HepG2 (cell line): ENCODE data around the gene AMBRA1. TPM values are rescaled to one million over a fixed set of nuclear protein-coding genes. Genes with fewer than 3 reads are reported as not detected.

Experiments
- DDIT3 ChIP-seq: sonication (generic); formaldehyde crosslinking; IDR thresholded peaks from 2 replicates; pipeline ENCODE4 v1.4.0; 2020; ENCODE audit warnings: mild to moderate bottlenecking, missing genetic modification reagents
- DMAP1 ChIP-seq: IDR thresholded peaks from 2 replicates; pipeline ENCODE4 v1.6.1; 2016
- DMTF1 ChIP-seq: sonication (generic); formaldehyde crosslinking; IDR thresholded peaks from 2 replicates; pipeline ENCODE4 v1.4.0; 2020; ENCODE audit warnings: mild to moderate bottlenecking, missing genetic modification reagents
- DPF2 ChIP-seq: sonication (generic); formaldehyde crosslinking; IDR thresholded peaks from 2 replicates; pipeline ENCODE4 v1.4.0; 2020; ENCODE audit warnings: mild to moderate bottlenecking, low read depth, missing genetic modification reagents, borderline replicate concordance
- E2F1 ChIP-seq: sonication (generic); formaldehyde crosslinking; IDR thresholded peaks from 2 replicates; pipeline ENCODE4 v1.5.0; 2020; ENCODE audit warnings: missing genetic modification reagents
- ELK4 ChIP-seq: sonication (generic); formaldehyde crosslinking; IDR thresholded peaks from 2 replicates; pipeline ENCODE4 v1.9.0; 2021; ENCODE audit warnings: missing genetic modification reagents, borderline replicate concordance
- GLI4 ChIP-seq: sonication (generic); formaldehyde crosslinking; IDR thresholded peaks from 2 replicates; pipeline ENCODE4 v1.5.1; 2020; ENCODE audit warnings: missing genetic modification reagents, mild to moderate bottlenecking, moderate library complexity, borderline replicate concordance
- HNF4A ChIP-seq: sonication (generic); formaldehyde crosslinking; IDR thresholded peaks from 2 replicates; pipeline ENCODE4 v1.4.0; 2020; ENCODE audit warnings: missing genetic modification reagents
- MTA1 ChIP-seq: sonication (generic); formaldehyde crosslinking; IDR thresholded peaks from 2 replicates; pipeline ENCODE4 v1.4.0; 2020; ENCODE audit warnings: missing genetic modification reagents, mild to moderate bottlenecking, borderline replicate concordance
- MTA3 ChIP-seq: sonication (generic); formaldehyde crosslinking; IDR thresholded peaks from 2 replicates; pipeline ENCODE4 v1.4.0; 2020; ENCODE audit warnings: missing genetic modification reagents
- MYC ChIP-seq: sonication (generic); formaldehyde crosslinking; IDR thresholded peaks from 2 replicates; pipeline ENCODE4 v1.9.0; 2021; ENCODE audit warnings: missing genetic modification reagents, borderline replicate concordance
- NCOA1 ChIP-seq: sonication (generic); formaldehyde crosslinking; IDR thresholded peaks from 2 replicates; pipeline ENCODE4 v1.9.0; 2021; ENCODE audit warnings: missing genetic modification reagents
- PAX8 ChIP-seq: sonication (generic); formaldehyde crosslinking; IDR thresholded peaks from 2 replicates; pipeline ENCODE4 v1.8.0; 2022; ENCODE audit warnings: mild to moderate bottlenecking, missing genetic modification reagents, borderline replicate concordance
- RARA ChIP-seq: IDR thresholded peaks from 2 replicates; pipeline ENCODE4 v1.6.1; 2016; ENCODE audit warnings: missing genetic modification reagents, missing compliant biosample characterization
- RORA ChIP-seq: sonication (generic); formaldehyde crosslinking; IDR thresholded peaks from 2 replicates; pipeline ENCODE4 v1.5.0; 2020; ENCODE audit warnings: mild to moderate bottlenecking, missing genetic modification reagents, moderate library complexity
- SCMH1 ChIP-seq: sonication (generic); formaldehyde crosslinking; IDR thresholded peaks from 2 replicates; pipeline ENCODE4 v1.9.0; 2021; ENCODE audit warnings: missing genetic modification reagents, mild to moderate bottlenecking, borderline replicate concordance
- TARDBP ChIP-seq: sonication (generic); formaldehyde crosslinking; IDR thresholded peaks from 2 replicates; pipeline ENCODE4 v1.8.0; 2022; ENCODE audit warnings: mild to moderate bottlenecking, missing genetic modification reagents
- TEF ChIP-seq: sonication (generic); formaldehyde crosslinking; IDR thresholded peaks from 2 replicates; pipeline ENCODE4 v1.5.0; 2020; ENCODE audit warnings: missing genetic modification reagents
- ZNF20 ChIP-seq: sonication (generic); formaldehyde crosslinking; IDR thresholded peaks from 2 replicates; pipeline ENCODE4 v1.4.0; 2020; ENCODE audit warnings: mild to moderate bottlenecking, moderate library complexity, missing genetic modification reagents
- ZNF264 ChIP-seq: sonication (generic); formaldehyde crosslinking; IDR thresholded peaks from 2 replicates; pipeline ENCODE4 v1.4.0; 2020; ENCODE audit warnings: missing genetic modification reagents
- ZNF335 ChIP-seq: sonication (generic); formaldehyde crosslinking; IDR thresholded peaks from 2 replicates; pipeline ENCODE4 v1.4.0; 2020; ENCODE audit warnings: missing genetic modification reagents
- ZNF34 ChIP-seq: sonication (generic); formaldehyde crosslinking; IDR thresholded peaks from 2 replicates; pipeline ENCODE4 v1.4.0; 2020; ENCODE audit warnings: mild to moderate bottlenecking, missing genetic modification reagents, borderline replicate concordance
- ZNF501 ChIP-seq: sonication (generic); formaldehyde crosslinking; IDR thresholded peaks from 2 replicates; pipeline ENCODE4 v1.5.1; 2020; ENCODE audit warnings: mild to moderate bottlenecking, moderate library complexity, missing genetic modification reagents
- ZNF703 ChIP-seq: sonication (generic); formaldehyde crosslinking; IDR thresholded peaks from 2 replicates; pipeline ENCODE4 v1.5.1; 2020; ENCODE audit warnings: missing genetic modification reagents, mild to moderate bottlenecking, moderate library complexity, borderline replicate concordance
- ZNF75D ChIP-seq: sonication (generic); formaldehyde crosslinking; IDR thresholded peaks from 2 replicates; pipeline ENCODE4 v1.8.1; 2023; ENCODE audit warnings: missing genetic modification reagents, mild to moderate bottlenecking, borderline replicate concordance
- ZNF761 ChIP-seq: sonication (generic); formaldehyde crosslinking; conservative IDR thresholded peaks from 2 replicates; pipeline ENCODE4 v1.4.0; 2020; ENCODE audit warnings: mild to moderate bottlenecking, missing genetic modification reagents
- ZNF879 ChIP-seq: sonication (generic); formaldehyde crosslinking; IDR thresholded peaks from 2 replicates; pipeline ENCODE4 v1.8.1; 2023; ENCODE audit warnings: missing genetic modification reagents
- polyA plus RNA-seq, 8 experiments: library from polyadenylated mRNA; depleted of rRNA in 3 of 8; stranded (reverse) in 7 of 8; unstranded in 1 of 8; fragments of >200 nt; fragmentation: Illumina TruSeq in 4 of 8; extraction: Trizol in 4 of 8; gene quantifications; 2 replicates each; pipeline versions ENCODE4 v1.2.1 to v1.2.3, GENCODE V29; 2011 to 2016; ENCODE audit warnings: low read depth in 4 of 8, missing spikeins in 1 of 8, mixed read lengths in 1 of 8; ENCODE audit not compliant: insufficient read depth in 1 of 8
- total RNA-seq, 5 experiments: library from RNA; depleted of rRNA; stranded (reverse); fragments of >200 nt; fragmentation: Illumina TruSeq; extraction: Trizol; gene quantifications; 2 replicates each; pipeline ENCODE4 v1.2.3, GENCODE V29; 2016; ENCODE audit warnings: low read depth in 1 of 5

The AMBRA1 gene
- total and polyA plus RNA-seq, 2 of the 13 experiments (the other 11 are each of a cell fraction or from before 2014, with no cell fraction given), result 15.7 to 26.0 TPM

- TF ChIP-seq DMTF1 (CRISPR knock-in tag), result no peak
- TF ChIP-seq DDIT3 (CRISPR knock-in tag), result no peak
- TF ChIP-seq DMAP1 (CRISPR knock-in tag), result peak; percentile 64; the same call in 1 of the 2 replicates
- TF ChIP-seq ZNF335 (CRISPR knock-in tag), result 0 out of 2 replicates have a peak, but pooled peaks have one; percentile 28
- TF ChIP-seq E2F1 (CRISPR knock-in tag), result no peak
- TF ChIP-seq GLI4 (CRISPR knock-in tag), result no peak
- TF ChIP-seq ELK4 (CRISPR knock-in tag), result no peak
- no peak for TF ChIP-seq SCMH1
- no peak for TF ChIP-seq ZNF501 (CRISPR knock-in tag)
- no peak for TF ChIP-seq ZNF761 (CRISPR knock-in tag)
- no peak for TF ChIP-seq HNF4A
- no peak for TF ChIP-seq ZNF879 (CRISPR knock-in tag)
- no peak for TF ChIP-seq ZNF264 (CRISPR knock-in tag)
- TF ChIP-seq ZNF20, result no peak
- no peak for TF ChIP-seq DPF2
- no peak for TF ChIP-seq ZNF75D
- no peak for TF ChIP-seq TEF (CRISPR knock-in tag)
- no peak for TF ChIP-seq ZNF703 (CRISPR knock-in tag)
- TF ChIP-seq RARA (CRISPR knock-in tag), result peak; percentile 40; the same call in 1 of the 2 replicates
- TF ChIP-seq MYC, result no peak; the same call in 1 of the 2 replicates
- no peak for TF ChIP-seq TARDBP (CRISPR knock-in tag)
- no peak for TF ChIP-seq NCOA1 (CRISPR knock-in tag)
- TF ChIP-seq RORA, result no peak
- TF ChIP-seq MTA1, result no peak
- no peak for TF ChIP-seq MTA3 (CRISPR knock-in tag)
- TF ChIP-seq PAX8 (CRISPR knock-in tag), result no peak
- no peak for TF ChIP-seq ZNF34 (CRISPR knock-in tag)
Observed at GRCh38 chr11:46557684-46558151, 36.1 kb downstream of the AMBRA1 start (continued).
